Tibial artery (tissue), 4 donors: ENCODE results near the gene MCM3AP.

ENCODE experiments used
- DNase-seq, 2 donors: peaks; one replicate each; pipeline ENCODE4 v3.0.0-alpha.2; 2019
- H3K27ac ChIP-seq, 2 donors: fragments of 200-600 bp; sonication (generic) in 1 of 2; 1 replicate in 1 of 2; 2 replicates in 1 of 2; pipeline ENCODE4 v1.5.1; 2018 to 2019; ENCODE audit warnings: mild to moderate bottlenecking in 1 of 2
- H3K27me3 ChIP-seq, 2 donors: fragments of 200-600 bp; sonication (generic) in 1 of 2; one replicate each; pipeline versions ENCODE4 v1.5.1 to v1.6.0; 2016 to 2019
- H3K36me3 ChIP-seq, 3 donors: fragments of 200-600 bp; sonication (generic) in 2 of 3; one replicate each; pipeline ENCODE4 v1.5.1; 2016 to 2019; ENCODE audit warnings: mild to moderate bottlenecking in 2 of 3
- H3K4me1 ChIP-seq, 4 donors: fragments of 200-600 bp; sonication (generic) in 2 of 4; 1 replicate in 3 of 4; 2 replicates in 1 of 4; pipeline ENCODE4 v1.5.1; 2016 to 2019
- H3K4me3 ChIP-seq, 2 donors: fragments of 200-600 bp; sonication (generic) in 1 of 2; 1 replicate in 1 of 2; 2 replicates in 1 of 2; pipeline ENCODE4 v1.5.1; 2018 to 2019; ENCODE audit warnings: mild to moderate bottlenecking in 2 of 2
- H3K9me3 ChIP-seq, 3 donors: fragments of 200-600 bp; sonication (generic) in 1 of 3; one replicate each; pipeline ENCODE4 v1.5.1; 2016 to 2019
- intact Hi-C: fragments of 100-400 bp; cut with DNase I; formaldehyde crosslinking; loops from one replicate; pipeline ENCODE4 v1.15.0; 2023; ENCODE audit warnings: low total_unique reads
- TF ChIP-seq, protein P1 (sequence below), 2 experiments: fragments of 200-600 bp in 1 of 2; fragments of 450-650 bp in 1 of 2; IDR thresholded peaks; one replicate each; pipeline ENCODE4 v1.5.1; 2017 to 2019; ENCODE audit warnings: antibody characterized with exemption in 2 of 2, mild to moderate bottlenecking in 1 of 2, moderate library complexity in 1 of 2

MCM3AP gene

DNA sequence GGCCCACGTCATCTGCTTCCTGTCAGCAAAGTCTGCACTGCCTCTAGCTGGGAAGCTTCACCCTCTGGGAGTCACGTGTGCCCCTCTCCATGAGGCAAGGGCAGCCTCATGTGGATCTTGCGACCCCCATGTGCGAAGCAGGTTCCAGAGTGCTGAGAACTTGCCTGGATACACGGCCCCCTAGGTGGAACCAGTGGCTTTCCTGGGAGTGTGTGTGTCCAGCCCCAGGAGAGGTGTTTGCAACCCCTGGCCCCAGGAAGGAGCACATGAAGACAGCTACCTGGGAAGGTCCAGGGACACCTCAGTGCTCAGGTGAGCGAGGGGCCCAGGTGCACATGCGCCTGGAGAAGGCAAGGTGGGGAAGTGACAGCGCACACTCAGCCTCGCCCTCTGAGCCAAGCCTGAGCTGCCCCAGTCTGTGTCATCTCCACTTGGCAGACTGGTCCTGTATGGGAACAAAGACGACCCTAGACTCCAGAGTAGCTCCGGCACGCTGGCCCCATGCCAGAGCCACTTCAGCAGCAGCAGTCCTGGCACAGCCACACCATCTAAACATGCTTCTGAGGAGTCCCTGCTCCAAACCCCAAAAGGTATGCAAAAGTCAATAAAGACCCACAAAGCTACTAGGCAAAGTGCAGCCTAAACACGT, 65.7 kb downstream of the MCM3AP start:
- H3K4me1 ChIP-seq = peaks cover 0 to 2% (median 0%) of the 10 kb centered on the region in 4 donors
- no peak overlapping the region for H3K4me3 ChIP-seq
- DNase-seq = no peak
- H3K27ac ChIP-seq = no peak overlapping the region
- peaks cover 40 to 89% (median 73%) of the 10 kb centered on the region in 3 donors for H3K36me3 ChIP-seq
- TF ChIP-seq, protein P1, sequence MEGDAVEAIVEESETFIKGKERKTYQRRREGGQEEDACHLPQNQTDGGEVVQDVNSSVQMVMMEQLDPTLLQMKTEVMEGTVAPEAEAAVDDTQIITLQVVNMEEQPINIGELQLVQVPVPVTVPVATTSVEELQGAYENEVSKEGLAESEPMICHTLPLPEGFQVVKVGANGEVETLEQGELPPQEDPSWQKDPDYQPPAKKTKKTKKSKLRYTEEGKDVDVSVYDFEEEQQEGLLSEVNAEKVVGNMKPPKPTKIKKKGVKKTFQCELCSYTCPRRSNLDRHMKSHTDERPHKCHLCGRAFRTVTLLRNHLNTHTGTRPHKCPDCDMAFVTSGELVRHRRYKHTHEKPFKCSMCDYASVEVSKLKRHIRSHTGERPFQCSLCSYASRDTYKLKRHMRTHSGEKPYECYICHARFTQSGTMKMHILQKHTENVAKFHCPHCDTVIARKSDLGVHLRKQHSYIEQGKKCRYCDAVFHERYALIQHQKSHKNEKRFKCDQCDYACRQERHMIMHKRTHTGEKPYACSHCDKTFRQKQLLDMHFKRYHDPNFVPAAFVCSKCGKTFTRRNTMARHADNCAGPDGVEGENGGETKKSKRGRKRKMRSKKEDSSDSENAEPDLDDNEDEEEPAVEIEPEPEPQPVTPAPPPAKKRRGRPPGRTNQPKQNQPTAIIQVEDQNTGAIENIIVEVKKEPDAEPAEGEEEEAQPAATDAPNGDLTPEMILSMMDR (IDR thresholded peaks at IDR 0.05) = no peak
- no peaks in the 10 kb centered on the region for H3K9me3 ChIP-seq
- H3K27me3 ChIP-seq = no peaks in the 10 kb centered on the region
- intact Hi-C loops = loop anchor here (10.0 kb wide), 1 partner anchor 105 kb away; the partner anchor contains the start of genes C21orf58 and PCNT

DNA sequence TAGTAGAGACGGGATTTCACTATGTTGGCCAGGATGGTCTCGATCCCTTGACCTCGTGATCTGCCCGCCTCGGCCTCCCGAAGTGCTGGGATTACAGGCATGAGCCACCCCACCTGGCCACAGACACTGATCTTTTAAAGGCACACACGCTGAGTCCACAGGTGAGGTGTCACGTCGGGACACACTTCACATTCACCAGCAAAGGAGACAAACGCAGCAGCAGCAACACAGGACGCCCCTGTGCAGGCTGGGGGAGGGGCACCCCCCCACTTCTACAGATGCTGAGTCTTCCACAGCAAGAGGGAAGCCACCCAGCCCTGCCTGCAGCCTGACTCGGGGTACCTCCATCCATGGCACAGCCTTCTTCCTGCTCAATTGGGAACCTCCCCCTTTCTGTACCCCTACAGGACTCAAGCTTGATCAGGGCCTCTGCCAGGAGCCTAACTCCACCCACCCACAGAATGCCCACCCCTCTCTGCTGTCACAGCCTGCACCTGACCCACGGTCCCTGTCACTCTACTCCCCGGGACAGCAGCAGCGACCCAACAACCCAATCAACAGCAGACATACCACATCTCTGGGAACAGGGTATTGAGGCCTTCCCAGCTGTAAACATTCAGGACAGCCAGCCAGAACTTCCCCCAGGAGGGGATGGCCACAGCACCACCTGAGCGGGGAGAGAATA, 66.4 kb downstream of the MCM3AP start:
- H3K36me3 ChIP-seq = peaks cover 44 to 94% (median 80%) of the 10 kb centered on the region in 3 donors
- intact Hi-C loops = no loop called here
- no peaks in the 10 kb centered on the region for H3K27me3 ChIP-seq
- no peak for DNase-seq
- TF ChIP-seq, protein P1 (IDR thresholded peaks at IDR 0.05) = no peak
- H3K4me1 ChIP-seq = no peaks in the 10 kb centered on the region
- no peaks in the 10 kb centered on the region for H3K9me3 ChIP-seq
- no peak overlapping the region for H3K27ac ChIP-seq
- H3K4me3 ChIP-seq = no peak overlapping the region

DNA sequence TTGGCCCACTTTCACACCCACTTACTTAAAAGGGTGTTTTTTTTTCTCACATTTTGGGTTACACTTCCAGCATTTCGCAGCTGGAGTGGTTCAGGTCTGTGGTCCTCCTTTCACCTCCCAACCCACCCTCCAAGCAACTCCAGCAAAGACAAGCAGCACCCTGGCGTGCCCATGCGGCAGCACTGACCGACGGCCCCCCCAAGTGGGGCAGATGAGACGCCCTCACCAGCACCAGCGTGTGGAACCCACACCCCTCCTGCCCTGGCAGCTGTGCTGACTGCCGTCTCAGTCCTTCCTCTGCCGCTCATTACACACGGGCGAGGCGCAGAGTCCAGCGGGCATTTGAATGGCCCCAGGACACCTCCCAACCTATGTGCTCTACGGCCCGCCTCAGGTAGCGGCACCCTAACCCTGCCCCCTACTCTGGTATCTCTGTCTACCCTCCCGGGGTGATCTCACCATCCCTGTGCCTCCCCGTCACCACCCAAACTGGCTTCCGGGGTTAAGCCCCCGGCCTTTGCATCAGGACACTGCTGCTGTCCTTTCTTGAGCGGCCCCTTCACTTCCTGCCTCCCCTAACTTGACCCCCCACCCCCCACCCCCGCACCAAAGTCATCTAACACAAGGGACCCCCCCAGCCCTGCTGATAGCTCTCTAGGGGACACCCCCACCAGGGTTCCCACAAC, 67.8 kb downstream of the MCM3AP start:
- Histone ChIP-seq H3K27me3 (no peaks in the 10 kb centered on the region), H3K4me3 (no peak overlapping the region), H3K36me3 (peaks cover 50 to 96% (median 88%) of the 10 kb centered on the region in 3 donors), H3K4me1 (no peaks in the 10 kb centered on the region), H3K27ac (no peak overlapping the region), H3K9me3 (no peaks in the 10 kb centered on the region)
- DNase-seq = no peak
- intact Hi-C loops = no loop called here
- TF ChIP-seq, protein P1 (IDR thresholded peaks at IDR 0.05) = no peak

DNA sequence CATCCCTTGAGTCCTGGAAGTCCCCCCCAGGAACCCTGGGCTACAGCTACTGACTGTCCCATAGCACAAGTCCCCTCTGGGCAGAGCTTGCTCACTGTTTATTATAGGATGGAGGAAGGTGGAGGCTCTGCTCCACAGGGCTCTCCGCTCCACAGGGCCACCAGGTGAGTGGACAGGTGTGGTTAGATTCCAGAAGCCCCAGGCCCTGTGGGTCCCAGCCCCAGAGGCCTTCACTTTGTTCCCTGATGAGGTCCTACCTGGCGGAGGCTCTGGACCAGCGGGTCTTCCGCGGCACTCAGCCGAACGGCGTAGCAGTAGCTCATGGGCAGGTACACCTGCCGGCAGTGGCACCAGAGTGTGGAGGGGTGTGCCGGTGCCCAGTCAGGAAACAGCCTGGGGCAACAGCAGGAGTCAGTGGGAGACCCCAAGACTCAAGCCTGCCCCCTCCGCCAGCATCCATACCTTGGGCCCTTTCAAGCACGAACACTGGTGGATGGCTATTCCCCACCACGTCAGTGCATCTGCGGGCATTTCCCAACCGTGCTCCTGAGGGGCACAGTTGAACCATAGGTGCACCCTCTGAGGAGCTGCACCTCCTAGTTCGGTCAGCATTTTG, 69.2 kb downstream of the MCM3AP start:
- DNase-seq = peak in 1 of 2 donors; percentile 13
- Histone ChIP-seq H3K4me1 (no peaks in the 10 kb centered on the region), H3K27ac (no peak overlapping the region), H3K36me3 (peaks cover 54 to 96% (median 88%) of the 10 kb centered on the region in 3 donors), H3K9me3 (no peaks in the 10 kb centered on the region), H3K27me3 (no peaks in the 10 kb centered on the region), H3K4me3 (no peak overlapping the region)
- intact Hi-C loops = no loop called here
- TF ChIP-seq, protein P1 (IDR thresholded peaks at IDR 0.05) = no peak

DNA sequence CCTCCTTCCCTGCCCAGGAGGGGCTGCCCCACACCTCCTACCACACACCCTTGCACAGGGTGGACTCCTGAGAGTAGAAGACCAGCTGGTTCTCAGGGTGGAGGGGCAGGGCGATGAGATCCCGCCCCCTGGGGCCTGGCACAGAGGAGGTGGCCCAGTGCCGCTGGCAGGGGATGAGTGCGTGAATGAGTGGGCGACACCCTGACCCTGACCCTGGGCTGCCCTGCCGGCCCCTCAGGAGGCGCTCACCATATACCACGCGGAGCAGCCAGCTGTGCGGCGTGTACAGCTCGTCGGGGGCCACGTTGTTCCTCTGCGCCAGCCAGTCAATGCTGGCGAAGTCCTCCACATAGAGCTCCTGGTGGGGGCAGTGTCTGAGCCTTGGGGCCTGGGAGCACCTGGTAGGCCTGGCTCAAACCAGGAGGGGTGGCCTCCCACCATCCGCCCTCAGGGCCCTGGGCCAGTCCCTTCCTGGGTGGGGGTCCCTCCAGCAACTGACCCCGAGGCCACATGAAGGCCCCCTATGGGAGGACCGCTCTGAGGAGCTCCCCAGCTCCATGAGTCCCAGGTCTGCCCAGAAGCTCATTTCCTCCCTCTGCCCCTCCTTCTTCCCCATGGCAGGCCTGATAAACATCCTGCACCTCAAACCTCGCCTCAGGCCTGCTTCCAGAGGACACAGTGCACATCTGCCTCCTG, 69.8 kb downstream of the MCM3AP start:
- Histone ChIP-seq H3K27ac (no peak overlapping the region), H3K4me1 (no peaks in the 10 kb centered on the region), H3K36me3 (peaks cover 52 to 96% (median 87%) of the 10 kb centered on the region in 3 donors), H3K27me3 (no peaks in the 10 kb centered on the region), H3K4me3 (no peak overlapping the region), H3K9me3 (no peaks in the 10 kb centered on the region)
- peak; percentile 15 to 49 for DNase-seq
- TF ChIP-seq, protein P1 (IDR thresholded peaks at IDR 0.05) = no peak
- intact Hi-C loops = no loop called here
